H9 (cell line): ENCODE measurements around the gene FAM81B. TPM values are rescaled to one million over a fixed set of nuclear protein-coding genes. Genes with fewer than 3 reads are reported as not detected.

Experiments
- DNase-seq: peaks from one replicate; pipeline ENCODE4 v3.0.0-alpha.2; 2017
- H2AFZ ChIP-seq: one replicate; pipeline ENCODE4 v1.6.1; 2013; ENCODE audit warnings: mild to moderate bottlenecking, low read length, control low read depth, moderate library complexity
- H2AK5ac ChIP-seq: 2 replicates; pipeline ENCODE4 v1.6.1; 2013; ENCODE audit warnings: low read length, control low read depth, mixed read lengths; ENCODE audit not compliant: insufficient read length
- H2BK120ac ChIP-seq: one replicate; pipeline ENCODE4 v1.6.1; 2013; ENCODE audit warnings: low read depth, mild to moderate bottlenecking, low read length, control low read depth, inconsistent platforms; ENCODE audit not compliant: poor library complexity, severe bottlenecking
- H2BK12ac ChIP-seq: 2 replicates; pipeline ENCODE4 v1.6.1; 2013; ENCODE audit warnings: low read length, control low read depth, mixed read lengths, low read depth; ENCODE audit not compliant: insufficient read length
- H2BK15ac ChIP-seq: 2 replicates; pipeline ENCODE4 v1.6.1; 2013; ENCODE audit warnings: low read depth, low read length, control low read depth
- H2BK20ac ChIP-seq: one replicate; pipeline ENCODE4 v1.6.1; 2013; ENCODE audit warnings: low read depth, mild to moderate bottlenecking, low read length, control low read depth, inconsistent platforms; ENCODE audit not compliant: poor library complexity, severe bottlenecking
- H2BK5ac ChIP-seq: 2 replicates; pipeline ENCODE4 v1.6.1; 2013; ENCODE audit warnings: low read length, control low read depth, mixed read lengths; ENCODE audit not compliant: insufficient read length
- H3K14ac ChIP-seq: 2 replicates; pipeline ENCODE4 v1.6.1; 2013; ENCODE audit warnings: low read length, control low read depth; ENCODE audit not compliant: insufficient read depth
- H3K18ac ChIP-seq: 2 replicates; pipeline ENCODE4 v1.6.1; 2013; ENCODE audit warnings: low read depth, mild to moderate bottlenecking, mixed read lengths, low read length, control low read depth; ENCODE audit not compliant: insufficient read length
- H3K23ac ChIP-seq: 2 replicates; pipeline ENCODE4 v1.6.1; 2013; ENCODE audit warnings: low read length, control low read depth, mixed read lengths, low read depth; ENCODE audit not compliant: insufficient read length
- H3K23me2 ChIP-seq: 2 replicates; pipeline ENCODE4 v1.6.1; 2013; ENCODE audit warnings: low read depth, mild to moderate bottlenecking, mixed read lengths, low read length, control low read depth; ENCODE audit not compliant: insufficient read length, poor library complexity, severe bottlenecking
- H3K27ac ChIP-seq: 2 replicates; pipeline ENCODE4 v1.5.1; 2013; ENCODE audit warnings: low read length, control low read depth, mixed read lengths, low read depth; ENCODE audit not compliant: insufficient read length
- H3K27me3 ChIP-seq: 2 replicates; pipeline ENCODE4 v1.6.1; 2013; ENCODE audit warnings: low read length, control low read depth, inconsistent platforms; ENCODE audit not compliant: insufficient read depth
- H3K4ac ChIP-seq: 2 replicates; pipeline ENCODE4 v1.6.1; 2013; ENCODE audit warnings: low read depth, mild to moderate bottlenecking, control low read depth, inconsistent platforms, low read length, moderate library complexity
- H3K4me1 ChIP-seq: 2 replicates; pipeline ENCODE4 v1.6.1; 2013; ENCODE audit warnings: low read length, control low read depth, inconsistent platforms; ENCODE audit not compliant: insufficient read depth
- H3K4me2 ChIP-seq: 2 replicates; pipeline ENCODE4 v1.6.1; 2013; ENCODE audit warnings: low read length, control low read depth, mixed read lengths; ENCODE audit not compliant: insufficient read length, insufficient read depth
- H3K56ac ChIP-seq: 2 replicates; pipeline ENCODE4 v1.6.1; 2013; ENCODE audit warnings: low read depth, mild to moderate bottlenecking, mixed read lengths, low read length, control low read depth; ENCODE audit not compliant: insufficient read length
- H3K79me1 ChIP-seq: 2 replicates; pipeline ENCODE4 v1.6.1; 2013; ENCODE audit warnings: low read depth, mild to moderate bottlenecking, moderate library complexity, low read length, control low read depth, inconsistent platforms; ENCODE audit not compliant: insufficient read depth, poor library complexity, severe bottlenecking
- H3K79me2 ChIP-seq: 2 replicates; pipeline ENCODE4 v1.6.1; 2013; ENCODE audit warnings: low read length, control low read depth, inconsistent platforms; ENCODE audit not compliant: insufficient read depth
- H3K9ac ChIP-seq: 2 replicates; pipeline ENCODE4 v1.6.1; 2013; ENCODE audit warnings: low read length, control low read depth, mixed read lengths; ENCODE audit not compliant: insufficient read length; ENCODE audit errors: extremely low read depth
- H3K9me3 ChIP-seq: one replicate; pipeline ENCODE4 v1.6.1; 2013; ENCODE audit warnings: low read depth, low read length, inconsistent platforms; ENCODE audit not compliant: control insufficient read depth
- H3T11ph ChIP-seq: one replicate; pipeline ENCODE4 v1.6.1; 2013; ENCODE audit warnings: mild to moderate bottlenecking, low read length, control low read depth, inconsistent platforms
- H4K20me1 ChIP-seq: one replicate; pipeline ENCODE4 v1.6.1; 2013; ENCODE audit not compliant: control insufficient read depth, insufficient read length, insufficient read depth
- H4K5ac ChIP-seq: 2 replicates; pipeline ENCODE4 v1.6.1; 2013; ENCODE audit warnings: low read depth, mild to moderate bottlenecking, mixed read lengths, low read length, control low read depth; ENCODE audit not compliant: insufficient read length
- H4K8ac ChIP-seq: replicated peaks from 2 replicates; pipeline ENCODE4 v1.6.1; 2013; ENCODE audit warnings: low read length, control low read depth, mixed read lengths, low read depth; ENCODE audit not compliant: insufficient read length
- H4K91ac ChIP-seq: 2 replicates; pipeline ENCODE4 v1.6.1; 2013; ENCODE audit warnings: low read depth, mild to moderate bottlenecking, moderate library complexity, mixed read lengths, low read length, control low read depth; ENCODE audit not compliant: insufficient read length
- H3K27ac Mint-ChIP-seq, 3 experiments: 2 replicates in 2 of 3; 3 replicates in 1 of 3; pipeline ENCODE4 v1.8.0; 2020 to 2021; ENCODE audit warnings: mixed read lengths in 3 of 3, mild to moderate bottlenecking in 1 of 3, moderate library complexity in 1 of 3
- H3K27me3 Mint-ChIP-seq: 2 replicates; pipeline ENCODE4 v1.8.0; 2021; ENCODE audit warnings: low read depth, mild to moderate bottlenecking, moderate library complexity, mixed read lengths
- H3K36me3 Mint-ChIP-seq, 3 experiments: 2 replicates in 2 of 3; 3 replicates in 1 of 3; pipeline ENCODE4 v1.8.0; 2020 to 2021; ENCODE audit warnings: low read depth in 3 of 3, mixed read lengths in 3 of 3; ENCODE audit not compliant: insufficient read depth in 1 of 3
- H3K4me1 Mint-ChIP-seq, 2 experiments: 2 replicates each; pipeline ENCODE4 v1.8.0; 2020; ENCODE audit warnings: mixed read lengths in 2 of 2
- H3K4me3 Mint-ChIP-seq, 2 experiments: 2 replicates in 1 of 2; 3 replicates in 1 of 2; pipeline ENCODE4 v1.8.0; 2020 to 2021; ENCODE audit warnings: mild to moderate bottlenecking in 2 of 2, mixed read lengths in 2 of 2, moderate library complexity in 1 of 2
- H3K9me3 Mint-ChIP-seq, 2 experiments: 2 replicates in 1 of 2; 3 replicates in 1 of 2; pipeline ENCODE4 v1.8.0; 2020; ENCODE audit warnings: mild to moderate bottlenecking in 2 of 2, mixed read lengths in 2 of 2, moderate library complexity in 1 of 2
- CTCF ChIP-seq: fragments of 200-600 bp; sonication (generic); conservative IDR thresholded peaks from 3 replicates; pipeline ENCODE4 v1.8.0; 2021; ENCODE audit warnings: antibody characterized with exemption, mild to moderate bottlenecking
- WGBS: extraction: QIAGEN DNeasy Blood & Tissue Kit; methylation state at CpG from one replicate; pipeline ENCODE4 v1.1.7; 2013; ENCODE audit warnings: missing lambda C conversion rate, low lambda C conversion rate, mixed read lengths; ENCODE audit not compliant: insufficient read length; ENCODE audit errors: extremely low coverage; 5-methylcytosine and 5-hydroxymethylcytosine counted together
- total RNA-seq: library from RNA; stranded (reverse); gene quantifications from 2 replicates; pipeline ENCODE4 v1.2.1, GENCODE V29; 2021

Gene FAM81B
- total RNA-seq, 1 experiment from 2014 or later: not detected

GRCh38 chr5:95484421-95484820, 93.3 kb downstream of the FAM81B start:
- no CpG with 5 or more reads among the region's 7 CpGs for WGBS
- H3K27ac Mint-ChIP-seq: no peak overlapping the region; a peak in 1 of 7 replicates
- Histone ChIP-seq H2BK5ac (no peak overlapping the region), H3K23ac (no peak overlapping the region), H3K18ac (no peak overlapping the region), H3K14ac (no peak overlapping the region), H2BK120ac (no peak overlapping the region), H4K91ac (no peak overlapping the region), H3K79me1 (no peaks in the 10 kb centered on the region), H3K79me2 (no peaks in the 10 kb centered on the region), H3K9me3 (no peaks in the 10 kb centered on the region), H3K23me2 (no peaks in the 10 kb centered on the region), H3K9ac (no peak overlapping the region), H3K27me3 (no peaks in the 10 kb centered on the region), H2BK20ac (no peak overlapping the region), H3T11ph (no peak overlapping the region), H3K4me2 (no peak overlapping the region), H2AFZ (no peak overlapping the region), H2BK12ac (no peak overlapping the region), H2AK5ac (no peak overlapping the region), H3K56ac (no peak overlapping the region), H4K20me1 (no peaks in the 10 kb centered on the region), H4K5ac (no peak overlapping the region), H3K4me1 (no peaks in the 10 kb centered on the region), H4K8ac (no peak overlapping the region), H3K27ac (no peak overlapping the region), H2BK15ac (no peak overlapping the region), H3K4ac (no peak overlapping the region)
- H3K27me3 Mint-ChIP-seq: no peaks in the 10 kb centered on the region
- peaks cover 0 to 2% of the 10 kb centered on the region in 2 experiments; a peak in 3 of 5 replicates for H3K9me3 Mint-ChIP-seq
- H3K4me1 Mint-ChIP-seq: peaks cover 7 to 14% of the 10 kb centered on the region in 2 experiments; a peak in 3 of 4 replicates
- H3K36me3 Mint-ChIP-seq: peaks cover 55 to 66% (median 66%) of the 10 kb centered on the region in 3 experiments
- no peak for DNase-seq
- no peak for TF ChIP-seq CTCF
- no peak overlapping the region for H3K4me3 Mint-ChIP-seq
